ENCODE data around the gene SCN11A. TPM values are rescaled to one million over a fixed set of nuclear protein-coding genes. Genes with fewer than 3 reads are reported as not detected.

The SCN11A gene
- total RNA-seq, 1 experiment from 2014 or later = not detected

DNA sequence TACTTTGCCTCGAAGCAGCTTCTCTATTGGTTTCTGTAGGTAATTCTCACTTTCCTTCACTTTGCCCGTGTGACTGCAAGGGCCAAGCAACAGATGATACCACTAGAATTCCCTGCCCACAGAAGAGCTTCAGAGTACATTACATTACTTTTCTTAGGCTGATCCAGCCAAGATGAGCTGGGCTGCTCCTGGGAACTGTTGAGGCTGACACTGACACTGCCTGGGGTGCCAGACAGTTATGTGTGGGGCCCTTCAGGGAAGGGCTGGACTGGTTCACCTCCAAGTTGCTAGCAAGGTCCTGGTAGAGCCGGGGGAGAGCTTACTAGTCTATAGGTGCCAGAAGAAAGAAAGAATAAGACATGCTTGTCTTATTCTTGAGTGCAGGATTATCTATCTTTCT is 36.7 kb upstream of the SCN11A start:
- Histone ChIP-seq H3K4me3 (ENCODE audit: low read depth, low read length, poor library complexity, severe bottlenecking) (no peak overlapping the region), H3K4me1 (ENCODE audit: insufficient read depth, low read length, poor library complexity, severe bottlenecking) (no peaks in the 10 kb centered on the region), H3K36me3 (ENCODE audit: insufficient read depth, low read length, poor library complexity, severe bottlenecking) (no peaks in the 10 kb centered on the region), H3K9me3 (ENCODE audit: low read depth, low read length, poor library complexity, severe bottlenecking) (no peaks in the 10 kb centered on the region), H3K27me3 (replicated peaks; ENCODE audit: insufficient read depth, low read depth, low read length, poor library complexity) (no peaks in the 10 kb centered on the region), H3K27ac (ENCODE audit: low read depth, low read length, poor library complexity, severe bottlenecking) (no peak overlapping the region)
- DNase-seq (ENCODE audit: low spot score) = no peak
- intact Hi-C loops (cut with micrococcal nuclease; ENCODE audit: unreplicated experiment) = no loop called here
- BruUV-seq (replicated peaks) = no TSS peak
- ChIA-PET POLR2A (ENCODE audit: low non-redundant PET) (no interaction called here), CTCF (no interaction called here)
- no peak for TF ChIP-seq EZH2 (IDR thresholded peaks at IDR 0.05; ENCODE audit: borderline replicate concordance, low read depth, low read length, poor library complexity, severe bottlenecking)
- TF ChIP-seq, protein P1, sequence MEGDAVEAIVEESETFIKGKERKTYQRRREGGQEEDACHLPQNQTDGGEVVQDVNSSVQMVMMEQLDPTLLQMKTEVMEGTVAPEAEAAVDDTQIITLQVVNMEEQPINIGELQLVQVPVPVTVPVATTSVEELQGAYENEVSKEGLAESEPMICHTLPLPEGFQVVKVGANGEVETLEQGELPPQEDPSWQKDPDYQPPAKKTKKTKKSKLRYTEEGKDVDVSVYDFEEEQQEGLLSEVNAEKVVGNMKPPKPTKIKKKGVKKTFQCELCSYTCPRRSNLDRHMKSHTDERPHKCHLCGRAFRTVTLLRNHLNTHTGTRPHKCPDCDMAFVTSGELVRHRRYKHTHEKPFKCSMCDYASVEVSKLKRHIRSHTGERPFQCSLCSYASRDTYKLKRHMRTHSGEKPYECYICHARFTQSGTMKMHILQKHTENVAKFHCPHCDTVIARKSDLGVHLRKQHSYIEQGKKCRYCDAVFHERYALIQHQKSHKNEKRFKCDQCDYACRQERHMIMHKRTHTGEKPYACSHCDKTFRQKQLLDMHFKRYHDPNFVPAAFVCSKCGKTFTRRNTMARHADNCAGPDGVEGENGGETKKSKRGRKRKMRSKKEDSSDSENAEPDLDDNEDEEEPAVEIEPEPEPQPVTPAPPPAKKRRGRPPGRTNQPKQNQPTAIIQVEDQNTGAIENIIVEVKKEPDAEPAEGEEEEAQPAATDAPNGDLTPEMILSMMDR (conservative IDR thresholded peaks at IDR 0.05; ENCODE audit: low read depth, low read length) = no peak

DNA sequence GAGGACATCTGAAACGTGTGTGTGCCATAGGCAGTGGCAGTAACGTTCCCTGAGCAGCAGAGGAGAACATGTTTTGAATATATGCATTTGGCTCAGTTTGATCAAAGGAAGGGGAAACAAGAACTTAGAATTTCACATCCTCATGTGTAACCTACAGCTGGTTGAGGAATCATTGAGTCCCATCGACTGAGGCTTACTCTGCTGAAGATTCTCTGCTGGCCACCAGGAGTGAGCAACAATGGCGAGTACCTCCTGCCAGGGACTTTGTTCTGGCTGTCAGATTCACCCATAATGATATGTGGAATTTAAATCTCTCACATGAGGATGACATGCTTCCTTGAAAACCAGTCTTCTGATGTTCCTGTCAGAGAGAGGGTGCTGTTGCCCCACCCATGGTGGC is 34.4 kb upstream of the SCN11A start:
- ChIA-PET CTCF (no interaction called here), POLR2A (ENCODE audit: low non-redundant PET) (no interaction called here)
- DNase-seq (ENCODE audit: low spot score) = no peak
- intact Hi-C loops (cut with micrococcal nuclease; ENCODE audit: unreplicated experiment) = no loop called here
- Histone ChIP-seq H3K27ac (ENCODE audit: low read depth, low read length, poor library complexity, severe bottlenecking) (no peak overlapping the region), H3K4me1 (ENCODE audit: insufficient read depth, low read length, poor library complexity, severe bottlenecking) (no peaks in the 10 kb centered on the region), H3K27me3 (replicated peaks; ENCODE audit: insufficient read depth, low read depth, low read length, poor library complexity) (no peaks in the 10 kb centered on the region), H3K36me3 (ENCODE audit: insufficient read depth, low read length, poor library complexity, severe bottlenecking) (no peaks in the 10 kb centered on the region), H3K4me3 (ENCODE audit: low read depth, low read length, poor library complexity, severe bottlenecking) (no peak overlapping the region), H3K9me3 (ENCODE audit: low read depth, low read length, poor library complexity, severe bottlenecking) (no peaks in the 10 kb centered on the region)
- TF ChIP-seq, protein P1 (conservative IDR thresholded peaks at IDR 0.05; ENCODE audit: low read depth, low read length) = no peak
- no peak for TF ChIP-seq EZH2 (IDR thresholded peaks at IDR 0.05; ENCODE audit: borderline replicate concordance, low read depth, low read length, poor library complexity, severe bottlenecking)
- no TSS peak for BruUV-seq (replicated peaks)

DNA sequence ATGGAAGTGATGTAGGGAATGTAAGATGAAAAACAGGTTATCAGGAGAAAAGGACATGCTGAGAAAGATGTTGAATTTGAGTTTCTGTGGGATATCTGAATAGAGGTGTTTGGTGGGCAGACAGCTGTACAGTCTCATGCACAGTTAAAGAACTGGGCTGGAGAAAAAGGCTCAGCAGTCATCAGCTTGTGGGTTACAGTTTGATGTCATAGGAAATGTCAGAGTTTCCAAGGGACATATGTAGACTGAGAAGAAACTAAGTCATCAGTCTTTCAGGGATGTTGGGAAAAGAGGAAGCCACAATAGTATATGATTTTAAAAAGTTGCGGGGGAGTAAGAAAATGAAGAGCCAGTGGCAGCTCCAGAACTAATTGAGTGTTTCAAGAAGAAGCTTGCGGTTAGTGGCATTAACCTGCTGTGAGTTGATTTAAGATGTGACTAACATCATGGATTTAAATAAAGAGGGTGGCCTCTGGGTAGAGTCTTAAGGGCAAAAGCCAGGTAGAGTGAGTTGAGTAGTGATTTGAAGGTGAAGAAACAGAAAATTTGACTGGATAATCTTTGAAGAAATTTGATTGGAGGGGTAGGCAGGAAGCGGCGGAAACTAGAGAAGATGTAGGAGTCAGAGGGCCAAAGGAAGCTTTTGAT is 31.0 kb upstream of the SCN11A start:
- TF ChIP-seq EZH2 (IDR thresholded peaks at IDR 0.05; ENCODE audit: borderline replicate concordance, low read depth, low read length, poor library complexity, severe bottlenecking) = no peak
- TF ChIP-seq, protein P1 (conservative IDR thresholded peaks at IDR 0.05; ENCODE audit: low read depth, low read length) = no peak
- intact Hi-C loops (cut with micrococcal nuclease; ENCODE audit: unreplicated experiment) = no loop called here
- H3K36me3 ChIP-seq (ENCODE audit: insufficient read depth, low read length, poor library complexity, severe bottlenecking) = no peaks in the 10 kb centered on the region
- no peaks in the 10 kb centered on the region for H3K9me3 ChIP-seq (ENCODE audit: low read depth, low read length, poor library complexity, severe bottlenecking)
- no peaks in the 10 kb centered on the region for H3K4me1 ChIP-seq (ENCODE audit: insufficient read depth, low read length, poor library complexity, severe bottlenecking)
- H3K4me3 ChIP-seq (ENCODE audit: low read depth, low read length, poor library complexity, severe bottlenecking) = no peak overlapping the region
- no peak for DNase-seq (ENCODE audit: low spot score)
- no TSS peak for BruUV-seq (replicated peaks)
- CTCF ChIA-PET = no interaction called here
- H3K27ac ChIP-seq (ENCODE audit: low read depth, low read length, poor library complexity, severe bottlenecking) = no peak overlapping the region
- POLR2A ChIA-PET (ENCODE audit: low non-redundant PET) = no interaction called here
- no peaks in the 10 kb centered on the region for H3K27me3 ChIP-seq (replicated peaks; ENCODE audit: insufficient read depth, low read depth, low read length, poor library complexity)

All from A673 (cell line).